GM21423 (cell line): ENCODE measurements around the gene MSI2.
"Not testable (repeated sequence)": the region's sequence is repeated elsewhere in the genome, so short reads cannot be mapped to it uniquely, and the experiment has no call there.

Experiments used
- ATAC-seq: cut with Tn5 transposase; IDR thresholded peaks from one replicate; pipeline ENCODE4 v1.9.1; 2021; ENCODE audit warnings: mild to moderate bottlenecking, moderate library complexity; ENCODE audit not compliant: unreplicated experiment

Gene MSI2

DNA sequence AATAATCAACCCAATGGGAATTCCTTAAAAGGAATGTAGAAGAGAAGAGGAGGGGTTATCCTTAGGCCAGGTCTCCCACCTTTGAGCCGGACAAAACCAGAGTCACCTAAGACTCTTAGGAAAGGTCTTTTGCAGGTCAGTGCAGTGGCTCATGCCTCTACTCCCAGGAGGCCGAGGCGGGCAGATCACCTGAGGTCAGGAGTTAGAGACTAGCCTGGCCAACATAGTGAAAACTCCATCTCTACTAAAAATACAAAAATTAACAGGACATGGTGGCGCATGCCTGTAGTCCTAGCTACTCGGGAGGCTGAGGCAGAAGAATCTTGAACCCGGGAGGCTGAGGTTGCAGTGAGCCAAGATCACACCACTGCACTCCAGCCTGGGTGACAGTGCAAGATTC lies 365.5 kb downstream of the MSI2 start:
- ATAC-seq, result not testable (repeated sequence)

DNA sequence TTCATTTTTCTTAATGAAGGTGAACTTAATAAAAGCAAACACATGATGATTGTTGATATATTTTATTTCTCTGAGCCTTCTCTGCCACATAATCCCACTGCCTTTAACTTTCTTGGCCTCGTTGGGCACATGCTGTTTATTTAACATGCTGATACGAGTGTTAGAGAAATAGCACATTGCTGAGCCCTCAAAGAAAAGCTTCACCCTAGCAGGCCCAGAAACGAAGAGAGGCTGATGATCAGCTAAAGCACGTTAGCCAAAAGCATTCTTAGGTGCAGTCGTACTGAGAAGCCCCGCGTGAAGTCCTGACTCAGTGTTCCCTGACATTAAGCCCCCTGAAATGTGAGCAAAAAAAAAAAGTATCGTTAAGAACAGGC lies 366.0 kb downstream of the MSI2 start:
- no peak for ATAC-seq

DNA sequence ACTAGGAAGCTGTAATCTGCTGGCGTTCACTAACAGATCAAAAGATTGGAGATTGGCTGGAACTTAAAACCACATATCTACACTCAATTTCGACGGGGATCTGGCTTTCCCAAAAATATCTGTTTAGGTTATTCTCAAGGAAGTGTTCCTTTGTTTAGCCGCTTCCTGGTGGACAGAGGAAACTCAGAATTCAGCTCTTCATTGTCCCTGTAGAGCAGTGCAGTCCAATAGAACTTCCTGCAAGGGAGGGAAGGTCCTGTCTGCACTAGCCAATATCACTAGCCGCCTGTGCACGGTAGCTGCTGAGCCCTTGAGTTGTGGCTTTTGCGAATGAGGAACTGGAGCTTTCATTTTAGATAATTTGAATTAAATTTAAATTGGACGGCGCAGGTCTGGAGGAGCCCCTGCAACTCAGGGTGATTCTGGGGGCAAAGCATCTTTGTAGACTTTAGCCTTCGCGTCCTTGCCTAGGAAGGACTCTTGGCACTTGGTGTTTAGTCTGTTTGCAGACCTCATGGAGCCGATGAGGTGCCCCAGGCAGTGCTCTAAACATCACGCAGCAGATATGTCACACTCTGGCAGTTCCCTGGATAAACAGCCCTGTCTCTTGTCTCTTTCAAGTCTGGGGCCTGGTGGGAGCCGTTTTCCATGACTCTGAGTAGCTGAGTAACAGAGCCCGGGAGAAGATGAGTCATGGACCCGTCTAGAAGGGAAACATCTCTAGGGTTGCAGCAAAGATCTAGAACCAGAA lies 366.5 kb downstream of the MSI2 start:
- ATAC-seq, result peak; percentile 72

DNA sequence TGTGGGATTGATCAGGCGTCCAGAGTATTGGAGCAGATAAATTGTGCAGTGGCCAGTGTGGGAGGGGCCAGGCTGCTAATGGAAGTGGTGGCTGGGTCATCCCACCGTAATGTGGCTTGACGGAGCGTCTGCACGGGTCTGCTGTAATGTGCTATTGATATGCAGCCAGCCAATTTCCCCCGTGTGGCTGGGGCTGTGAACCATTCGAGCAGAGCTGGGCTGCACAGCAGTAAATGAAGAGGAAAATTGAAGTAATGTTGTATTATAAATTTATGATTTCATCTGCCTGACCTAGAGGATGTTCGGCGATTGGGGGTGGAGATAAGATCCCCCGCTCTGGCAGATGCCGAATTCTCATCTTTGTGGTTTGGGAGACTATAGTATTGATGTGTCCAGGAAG lies 367.3 kb downstream of the MSI2 start:
- ATAC-seq, result no peak

DNA sequence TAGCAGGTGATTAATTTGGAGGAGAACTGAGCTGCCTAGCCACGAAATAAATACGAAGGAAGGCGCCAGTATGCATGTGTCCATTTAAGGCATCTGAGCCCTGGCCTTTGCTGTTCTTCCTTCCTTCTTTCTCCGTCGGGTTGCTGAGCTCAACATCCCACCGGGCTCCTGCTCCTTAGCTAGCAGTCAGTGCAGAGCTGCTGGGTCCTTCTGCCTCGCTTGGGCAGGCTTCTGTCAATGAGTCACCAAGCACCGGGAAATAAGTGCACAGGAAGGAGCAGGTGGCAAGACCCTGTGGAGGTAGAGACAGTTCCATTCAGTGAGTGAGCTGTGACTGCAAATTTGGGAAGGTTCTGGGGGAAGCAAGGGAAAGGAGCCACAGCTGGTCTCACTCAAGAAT lies 368.1 kb downstream of the MSI2 start:
- ATAC-seq, result peak; percentile 45

DNA sequence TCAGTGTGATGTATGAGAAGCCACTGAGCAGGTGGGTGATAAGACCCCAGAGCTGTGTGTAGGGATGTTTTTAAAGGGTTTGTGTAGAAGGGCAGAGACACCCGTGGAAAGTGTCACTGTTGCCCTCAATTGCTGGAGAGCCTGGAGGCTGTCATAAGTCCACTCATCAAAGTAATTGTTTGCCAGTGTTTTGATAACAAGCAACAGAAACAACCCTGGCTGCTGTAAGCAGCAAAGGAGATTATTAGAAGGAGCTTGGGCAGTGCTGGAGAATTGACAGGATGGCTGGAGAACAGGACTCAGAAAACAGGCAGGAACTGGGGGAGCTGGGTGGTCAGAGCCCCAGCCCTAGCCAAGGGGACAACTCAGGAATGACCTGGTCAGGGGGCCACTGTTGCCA lies 369.2 kb downstream of the MSI2 start:
- ATAC-seq, result no peak

DNA sequence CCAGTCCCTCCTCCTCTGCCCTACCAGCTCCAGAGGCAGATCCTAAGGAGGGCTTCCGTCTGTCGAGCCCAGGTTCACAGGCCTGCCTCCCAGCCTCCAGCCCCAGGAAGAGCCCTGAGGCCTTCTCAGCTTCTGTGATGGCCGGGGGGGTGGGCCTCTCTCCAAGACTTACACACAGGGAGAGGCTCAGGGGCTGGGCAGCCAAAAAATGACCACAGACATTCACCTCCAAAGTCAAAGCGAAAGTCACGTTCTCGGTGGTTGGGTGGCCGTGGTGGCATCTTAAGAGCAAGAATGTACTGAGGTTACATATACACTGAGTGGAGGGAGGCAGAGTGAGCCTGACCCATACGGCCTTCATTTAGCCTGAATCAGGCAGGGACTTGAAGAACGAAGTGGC lies 369.6 kb downstream of the MSI2 start:
- no peak for ATAC-seq

DNA sequence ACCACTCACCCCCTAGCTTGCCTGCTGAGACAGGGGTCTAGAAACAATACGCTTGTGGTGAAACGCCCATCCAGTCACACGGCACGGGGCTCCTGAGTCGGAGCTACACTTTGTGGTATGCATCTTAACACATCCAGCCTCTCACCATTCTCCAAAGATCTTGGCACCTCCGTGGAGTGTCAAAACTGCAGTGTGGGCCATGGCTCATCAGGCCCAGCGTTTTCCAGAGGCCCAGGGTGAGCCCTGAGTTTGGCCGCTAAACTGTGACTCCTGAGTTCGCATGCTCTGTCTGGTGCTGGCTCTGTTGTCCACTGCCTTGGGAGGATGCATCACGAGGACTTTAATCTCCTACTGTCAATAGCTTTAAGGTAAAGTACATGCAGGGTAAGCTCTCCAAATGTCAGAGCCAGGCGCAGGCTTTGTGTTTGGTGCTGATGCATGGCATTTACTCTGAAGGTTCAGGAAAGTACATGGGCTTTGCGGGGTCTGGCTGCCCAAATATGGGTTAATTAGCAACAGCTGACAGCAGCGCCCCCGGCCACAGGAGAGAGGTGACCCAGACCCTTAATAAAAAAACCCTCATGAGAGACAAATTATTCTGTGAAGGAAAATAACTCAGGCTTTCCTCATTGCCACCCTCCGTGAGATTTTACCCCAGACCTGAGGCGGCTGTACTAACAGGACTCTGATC lies 370.3 kb downstream of the MSI2 start:
- ATAC-seq, result no peak

DNA sequence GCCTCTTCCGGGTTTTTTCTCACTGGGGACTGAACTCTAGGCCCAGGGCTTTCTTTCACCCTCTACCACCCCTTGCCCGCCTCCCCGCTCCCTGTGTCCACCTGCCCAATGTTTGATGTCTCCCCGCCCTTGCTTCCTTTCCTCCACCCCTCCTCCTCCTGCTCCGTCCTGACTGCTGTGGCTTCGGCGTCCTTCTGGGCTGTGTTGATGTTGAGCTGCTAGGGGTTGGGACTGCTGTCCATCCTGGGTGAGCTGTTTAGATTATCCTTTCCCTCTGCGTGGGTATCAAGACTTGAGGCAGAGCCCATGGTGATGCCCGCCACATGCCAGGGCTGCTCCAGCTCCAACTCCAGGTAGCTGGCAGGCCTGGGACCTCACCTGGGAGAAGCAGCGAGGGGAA lies 371.3 kb downstream of the MSI2 start:
- ATAC-seq, result no peak

DNA sequence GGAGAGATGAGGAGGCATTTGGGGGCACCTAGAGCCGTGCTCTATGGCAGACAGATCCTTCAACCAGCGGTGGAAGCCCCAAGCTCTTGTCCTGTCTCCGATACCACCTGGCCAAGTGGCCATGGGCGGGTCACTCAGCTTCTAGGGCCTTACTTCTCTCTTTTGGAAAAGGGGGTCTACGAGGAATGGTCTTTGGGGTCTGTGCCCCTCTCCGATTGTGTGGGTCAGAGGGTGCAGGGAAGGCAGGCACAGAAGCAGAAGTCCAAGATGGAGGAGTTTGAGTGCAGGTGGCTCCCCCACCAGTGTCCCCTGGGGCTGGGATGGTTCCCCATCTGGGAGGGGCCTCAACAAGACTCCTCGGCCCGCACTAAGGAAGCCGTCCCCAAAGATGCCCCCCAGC lies 372.1 kb downstream of the MSI2 start:
- no peak for ATAC-seq

DNA sequence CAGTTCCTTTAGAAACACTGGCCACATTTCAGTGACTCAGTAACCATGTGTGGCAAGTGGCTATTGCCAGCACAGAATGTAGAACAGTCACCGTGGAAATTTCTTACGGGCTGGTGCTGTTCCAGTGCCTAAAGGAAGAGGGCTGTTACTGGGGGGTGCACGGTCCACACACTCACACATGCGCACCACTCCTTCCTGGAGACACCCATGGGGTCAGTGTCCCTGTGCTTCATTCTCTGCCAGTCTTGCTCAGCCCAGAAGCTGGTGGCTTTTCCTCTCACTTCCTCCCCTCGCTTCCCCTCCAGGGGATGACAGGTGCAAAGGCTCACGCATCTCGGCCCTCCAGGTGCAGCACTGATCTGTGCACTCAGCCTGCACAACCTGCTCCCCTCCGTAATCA lies 373.1 kb downstream of the MSI2 start:
- peak; percentile 76 for ATAC-seq

DNA sequence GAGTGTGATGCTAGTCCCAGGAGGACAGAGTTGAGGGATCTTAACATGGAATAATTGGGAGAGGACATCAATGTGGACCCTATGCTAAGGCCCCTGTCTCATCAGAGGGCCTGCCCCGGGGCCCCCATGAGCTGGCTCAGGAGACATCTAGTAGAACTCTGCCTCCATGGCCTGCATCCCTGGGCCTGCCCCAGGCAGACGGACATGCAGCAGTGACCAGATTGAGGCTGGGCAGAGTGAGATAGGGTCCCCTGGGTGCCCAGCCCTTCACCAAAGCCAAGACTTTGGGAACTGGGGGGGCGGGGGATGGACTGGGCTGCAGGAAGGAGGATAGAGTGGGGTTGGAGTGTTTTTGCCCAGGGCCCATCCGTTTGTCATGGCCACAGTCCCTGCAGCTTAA lies 373.6 kb downstream of the MSI2 start:
- no peak for ATAC-seq

DNA sequence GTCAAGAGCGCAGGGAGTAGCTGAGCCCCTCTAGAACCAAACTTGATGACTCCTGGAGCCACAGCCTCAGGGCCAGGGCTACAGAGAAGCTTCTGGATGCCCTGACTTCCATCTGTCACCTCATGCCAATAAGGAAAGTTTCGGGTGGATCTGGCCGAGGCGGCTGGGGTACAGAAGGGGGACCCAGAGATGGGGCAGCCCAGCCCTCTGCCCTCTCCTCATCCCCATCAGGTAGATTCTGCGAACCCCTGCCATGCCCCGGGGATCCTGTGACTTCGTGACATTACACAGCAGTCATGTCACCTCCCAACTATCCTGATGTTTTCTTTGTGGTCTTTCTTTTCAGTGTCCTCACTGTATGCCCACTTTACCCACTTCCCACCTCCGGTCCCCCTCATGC lies 374.4 kb downstream of the MSI2 start:
- ATAC-seq, result no peak

DNA sequence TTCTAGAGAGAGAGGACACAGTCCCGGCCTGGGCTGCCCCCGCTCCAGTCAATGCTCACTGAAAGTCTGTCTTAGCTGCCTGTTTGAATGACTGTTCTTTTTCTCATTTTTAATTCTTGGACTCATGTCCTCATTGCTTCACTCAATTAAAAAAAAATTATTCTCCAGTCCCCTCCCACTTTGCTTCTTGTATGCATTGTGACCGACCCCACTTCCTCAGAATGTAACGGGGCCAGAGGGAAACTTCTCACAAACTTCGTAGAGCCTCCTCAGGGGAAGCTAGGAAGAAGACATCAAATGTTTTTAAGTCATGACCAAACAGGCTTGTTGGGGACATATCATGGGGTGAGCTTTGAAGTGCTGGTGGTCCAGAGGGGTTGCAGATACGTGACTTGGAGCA lies 375.5 kb downstream of the MSI2 start:
- no peak for ATAC-seq

DNA sequence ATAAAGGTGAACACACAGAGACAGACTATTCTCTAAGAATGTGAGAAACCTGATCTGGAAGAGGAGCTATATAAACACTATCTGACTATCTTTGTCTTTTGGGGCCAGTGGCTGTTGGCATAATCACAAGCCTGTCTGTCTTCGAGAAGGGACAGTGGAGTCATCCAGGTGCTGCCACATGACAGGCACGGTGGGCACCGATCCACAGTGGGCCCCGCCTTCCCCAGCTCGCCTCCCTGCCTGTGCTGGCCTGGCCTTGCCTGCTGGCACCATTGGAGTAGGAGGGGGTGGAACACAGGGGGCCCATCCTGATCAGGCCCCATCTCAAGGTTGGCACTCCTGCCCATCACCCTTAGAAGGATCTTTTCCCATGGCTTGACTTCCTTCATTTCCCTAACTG lies 376.0 kb downstream of the MSI2 start:
- no peak for ATAC-seq

DNA sequence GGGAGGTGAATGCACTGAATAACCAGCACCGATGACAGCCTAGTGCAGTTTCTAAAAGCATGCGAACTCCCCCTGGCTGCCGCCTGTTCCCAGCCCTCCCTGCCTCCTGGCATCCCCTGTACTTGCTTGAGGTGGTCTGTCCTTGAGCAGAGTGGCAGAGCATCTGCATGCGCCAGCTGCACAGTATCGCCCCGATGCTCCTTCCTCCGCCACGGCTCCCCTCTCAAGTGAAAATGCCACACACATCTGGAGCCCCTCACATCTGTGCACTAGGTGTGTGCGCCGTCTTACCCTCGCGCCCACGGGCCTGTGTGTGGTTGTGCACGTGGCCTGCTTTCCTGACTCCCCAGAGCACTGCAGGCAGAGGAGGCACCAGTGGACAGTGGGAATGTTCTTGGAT lies 376.9 kb downstream of the MSI2 start:
- no peak for ATAC-seq

DNA sequence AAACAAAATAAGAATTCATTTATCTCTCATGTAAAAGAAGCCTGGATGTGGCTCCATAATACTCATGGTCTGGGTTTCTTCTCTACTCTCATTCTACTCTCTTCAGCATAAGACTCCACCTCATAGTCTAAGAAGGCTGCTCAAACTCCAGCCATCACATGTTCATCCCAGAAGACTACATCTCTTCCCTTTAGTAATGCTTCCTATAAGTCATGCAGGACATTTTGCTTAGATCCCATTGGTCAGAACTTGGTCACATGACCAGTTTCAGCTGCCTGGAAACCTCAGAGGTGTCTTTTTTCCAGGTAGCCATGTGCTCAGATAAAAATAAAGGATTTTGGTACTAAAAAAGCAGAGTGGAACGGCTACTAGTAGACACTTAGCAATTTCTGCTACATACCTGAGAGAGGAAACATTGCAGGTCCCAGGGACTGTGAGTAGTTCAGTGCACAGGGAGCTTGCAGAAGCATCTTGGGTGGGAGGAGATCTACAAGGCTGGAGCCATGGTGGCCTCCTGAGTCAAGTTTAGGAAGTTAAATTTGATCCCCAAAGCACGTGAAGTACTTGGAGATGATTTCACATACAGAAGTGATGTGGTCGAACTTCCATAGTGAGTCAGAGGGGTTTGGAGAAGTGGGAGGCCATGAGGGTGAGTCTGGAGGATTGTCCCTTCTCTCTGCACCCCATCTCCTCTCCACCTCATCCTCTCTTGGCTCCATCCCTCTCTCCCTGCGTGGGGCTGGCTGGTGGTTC lies 378.6 kb downstream of the MSI2 start:
- ATAC-seq, result no peak

DNA sequence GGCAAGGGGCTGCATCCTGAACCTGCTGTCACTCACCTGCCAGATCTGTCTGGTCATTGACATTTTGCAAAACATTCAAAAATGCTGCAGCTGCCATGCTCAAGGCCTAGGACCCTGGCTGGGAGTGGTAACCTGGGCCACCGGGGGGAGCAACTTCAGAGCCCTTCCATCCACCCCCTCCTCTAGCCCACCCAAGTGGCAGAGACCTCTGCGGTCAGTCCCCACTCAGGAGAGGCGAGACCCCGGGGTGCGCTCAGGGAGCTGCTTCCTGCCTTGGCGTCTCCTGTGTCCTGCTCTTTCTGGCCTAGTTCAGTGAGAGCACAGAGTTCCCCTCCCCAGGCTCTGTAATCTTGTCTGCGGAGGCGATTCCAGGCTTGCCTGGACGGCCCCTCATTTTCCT lies 380.0 kb downstream of the MSI2 start:
- no peak for ATAC-seq

DNA sequence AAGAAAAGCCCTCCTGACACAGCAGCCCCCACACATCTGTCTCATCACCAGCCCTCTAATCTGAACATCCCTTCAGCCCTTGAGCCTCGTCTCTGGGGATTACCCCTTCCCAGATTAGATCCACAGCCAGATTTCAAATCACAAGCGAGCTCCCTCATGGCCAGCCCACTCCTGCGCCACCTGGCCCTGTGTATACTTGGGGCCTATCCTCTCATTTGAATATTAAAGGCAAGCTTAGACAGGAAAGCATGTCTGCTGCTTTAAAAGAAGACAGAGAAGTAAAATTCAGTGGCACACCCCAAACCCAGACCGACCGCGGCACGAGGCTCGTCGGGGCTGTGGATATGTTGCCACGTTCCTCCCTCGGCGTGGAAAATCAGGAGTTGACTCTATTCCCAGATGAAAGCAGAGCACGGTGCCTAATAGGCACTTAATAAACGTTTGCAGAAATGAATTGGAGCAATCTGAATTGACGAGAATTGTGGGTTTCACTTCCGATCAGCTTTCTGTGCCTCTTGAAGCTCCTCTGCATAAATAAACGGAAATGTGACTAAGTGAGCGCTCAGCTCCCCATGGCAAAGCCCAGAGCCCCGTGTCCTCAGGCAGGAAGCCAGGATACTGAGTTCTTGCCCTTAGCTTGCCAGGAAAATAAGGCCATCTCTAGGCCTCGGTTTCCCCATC lies 380.8 kb downstream of the MSI2 start:
- ATAC-seq, result no peak

DNA sequence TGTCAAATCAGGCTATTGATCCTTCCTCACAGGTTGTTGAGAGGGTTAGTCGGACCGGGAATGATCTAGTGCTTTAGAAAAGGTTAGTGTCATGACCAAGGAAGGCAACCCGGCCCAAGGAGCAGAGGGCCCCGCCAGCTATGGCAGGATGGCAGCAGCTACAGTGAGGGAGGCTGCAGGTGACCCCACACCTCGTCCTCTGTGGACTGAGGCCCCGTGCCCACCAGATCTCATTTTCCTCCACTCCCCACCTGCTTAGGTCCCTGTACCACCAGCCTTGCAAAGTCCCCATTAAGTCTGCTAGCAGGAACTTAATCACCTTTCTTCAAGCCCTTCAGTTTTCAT lies 381.3 kb downstream of the MSI2 start:
- ATAC-seq, result no peak

DNA sequence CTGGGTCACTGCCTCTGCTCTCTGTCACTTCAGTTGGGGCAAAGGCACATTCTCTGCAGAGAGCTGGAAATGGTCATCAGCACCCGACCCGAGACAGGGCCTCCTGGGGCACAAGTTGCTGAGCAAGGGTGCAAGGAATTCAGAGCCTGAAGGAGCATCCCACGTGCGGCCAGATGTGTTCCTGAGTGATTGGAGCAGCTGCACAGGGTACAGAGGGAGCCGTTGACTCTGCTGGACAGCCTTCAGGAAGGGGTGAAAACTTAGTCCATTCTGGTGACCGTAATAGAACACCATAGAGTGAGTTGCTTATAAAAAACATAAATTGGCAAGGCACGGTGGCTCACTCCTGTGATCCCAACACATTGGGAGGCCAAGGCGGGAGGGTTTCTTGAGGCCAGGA lies 382.0 kb downstream of the MSI2 start:
- no peak for ATAC-seq

DNA sequence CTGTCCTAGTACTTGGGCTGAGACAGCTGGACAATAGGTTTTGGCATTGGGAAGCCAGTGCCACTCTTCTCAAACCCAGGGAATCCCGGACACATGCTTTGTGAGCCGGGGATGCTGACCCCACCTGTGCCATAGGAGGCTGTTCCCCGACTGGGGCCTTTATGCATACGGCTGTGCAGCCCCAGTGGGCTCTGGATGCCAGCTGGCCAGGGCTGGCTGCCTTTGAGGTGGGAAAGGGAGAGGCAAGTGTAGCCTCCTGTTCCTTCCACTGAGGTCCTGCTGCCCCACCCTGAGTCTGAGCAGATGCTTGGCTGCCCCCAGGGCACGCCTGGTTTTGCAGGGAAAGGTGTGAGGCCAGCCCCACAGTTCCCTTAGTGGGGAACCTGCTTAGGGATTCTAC lies 383.1 kb downstream of the MSI2 start:
- no peak for ATAC-seq
